GM21381 (cell line): ENCODE data around the gene ANXA4.
"Not testable (repeated sequence)": the region's sequence is repeated elsewhere in the genome, so short reads cannot be mapped to it uniquely, and the experiment has no call there.

ENCODE experiments used
- ATAC-seq: cut with Tn5 transposase; IDR thresholded peaks from one replicate; pipeline ENCODE4 v1.9.1; 2021; ENCODE audit warnings: mild to moderate bottlenecking, moderate library complexity; ENCODE audit not compliant: unreplicated experiment

The ANXA4 gene

DNA sequence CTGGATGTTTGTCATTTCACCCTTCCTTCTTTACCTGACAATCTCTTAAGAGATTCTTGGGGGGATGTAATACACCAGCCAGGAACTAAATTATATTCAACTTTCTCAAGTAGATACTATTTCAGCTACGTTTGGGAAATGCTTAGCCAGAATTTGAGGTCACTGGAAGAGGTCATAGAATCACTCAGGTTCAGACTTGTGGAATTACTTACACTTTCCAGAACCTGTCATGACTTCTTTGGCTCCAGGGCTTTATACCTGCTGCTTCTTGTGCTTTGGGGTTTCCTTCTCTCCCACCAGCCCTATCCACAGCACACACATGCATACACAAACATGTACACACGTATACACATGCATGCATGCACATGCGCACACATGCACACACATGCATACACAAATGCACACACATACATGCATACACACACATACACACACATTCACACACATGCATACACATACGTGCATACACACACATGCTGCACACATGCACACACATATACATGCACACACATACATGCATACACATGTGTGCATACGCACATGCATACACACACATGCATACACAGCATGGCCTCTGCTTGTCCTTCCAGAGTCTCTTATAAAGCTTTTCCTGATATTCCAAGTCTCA lies 23.5 kb upstream of the ANXA4 start:
- no peak for ATAC-seq

DNA sequence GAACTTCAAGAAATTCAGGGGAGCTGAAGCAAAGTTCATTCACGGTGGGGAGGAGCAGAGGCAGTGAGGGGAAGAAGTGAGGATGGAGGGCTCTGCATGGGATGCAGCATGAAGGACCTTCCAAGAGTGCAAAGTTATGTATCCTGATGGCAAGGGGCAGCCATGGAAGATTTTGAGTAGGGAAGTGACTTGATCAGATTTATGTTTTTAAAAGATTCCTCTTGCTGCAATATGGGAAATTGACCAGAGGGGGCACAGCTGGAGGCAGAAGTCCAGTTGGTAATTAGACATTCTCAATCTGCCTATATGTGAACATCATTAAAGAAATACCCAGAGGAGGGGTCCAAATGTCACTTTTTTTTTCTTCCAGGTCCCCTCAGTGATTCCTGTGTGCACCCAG lies 21.5 kb upstream of the ANXA4 start:
- no peak for ATAC-seq

DNA sequence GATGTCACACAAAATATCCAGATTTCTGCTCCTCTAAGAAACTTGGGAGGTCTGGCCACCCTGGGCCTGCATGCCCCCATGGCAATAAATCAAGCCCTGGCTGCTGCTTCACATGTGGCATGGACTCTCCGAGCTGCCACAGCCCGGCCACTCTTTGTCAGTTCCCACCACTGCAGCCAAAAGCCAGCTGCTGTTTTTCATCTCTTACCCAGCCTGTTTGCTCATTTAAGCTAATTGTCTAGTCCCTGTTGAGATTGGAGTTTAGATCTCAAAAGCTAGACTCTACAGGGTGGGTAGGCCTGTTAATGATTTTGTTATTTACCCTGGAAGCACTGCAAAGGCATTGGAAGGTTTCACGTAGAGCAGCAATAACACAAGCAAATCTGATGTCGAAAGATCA lies 20.9 kb upstream of the ANXA4 start:
- no peak for ATAC-seq

DNA sequence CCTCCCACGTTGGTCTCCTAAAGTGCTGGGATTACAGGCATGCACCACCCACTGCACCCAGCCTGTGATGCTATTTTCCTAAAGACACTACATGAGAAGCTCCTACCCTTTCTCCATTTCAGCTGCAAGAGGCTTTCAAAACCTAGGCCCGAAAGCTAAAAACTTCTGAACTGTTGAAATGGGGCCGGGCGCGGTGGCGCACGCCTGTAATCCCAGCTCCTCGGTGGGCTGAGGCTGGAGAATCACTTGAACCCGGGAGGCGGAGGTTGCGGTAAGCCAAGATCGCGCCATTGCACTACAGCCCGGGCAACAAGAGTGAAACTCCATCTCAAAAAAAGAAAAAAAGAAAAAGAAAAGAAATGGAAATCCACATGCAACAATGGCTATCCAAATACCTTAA lies 18.1 kb upstream of the ANXA4 start:
- no peak for ATAC-seq

DNA sequence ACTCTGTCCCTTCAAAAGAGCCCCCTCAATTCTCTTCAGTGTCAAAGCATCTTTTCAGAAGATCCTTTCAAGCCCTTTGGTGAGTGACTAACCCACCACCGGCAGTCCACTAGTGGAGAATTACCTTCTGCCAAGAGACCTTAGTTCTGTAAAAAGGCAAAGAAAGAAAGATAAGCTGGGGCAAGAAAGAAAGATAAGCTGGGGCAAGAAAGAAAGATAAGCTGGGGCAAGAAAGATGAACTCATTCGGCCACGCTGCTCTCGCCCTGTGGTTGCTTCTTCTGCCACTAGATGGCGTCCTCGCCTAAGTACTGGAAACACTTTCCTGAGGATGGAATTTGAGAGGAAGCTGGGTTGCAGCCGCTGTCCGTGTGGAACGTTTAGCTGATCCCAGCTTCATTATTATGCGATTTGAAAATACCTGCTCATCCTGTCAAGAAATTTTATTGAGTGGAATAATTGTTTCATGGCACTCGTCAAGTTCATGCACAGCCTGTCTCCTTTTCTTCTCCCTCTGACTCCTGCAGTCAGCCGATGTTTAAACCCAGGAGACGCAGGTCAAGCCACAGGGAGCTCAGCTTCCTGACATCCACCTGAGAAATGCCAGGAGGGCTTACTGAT lies 17.3 kb upstream of the ANXA4 start:
- ATAC-seq: no peak

DNA sequence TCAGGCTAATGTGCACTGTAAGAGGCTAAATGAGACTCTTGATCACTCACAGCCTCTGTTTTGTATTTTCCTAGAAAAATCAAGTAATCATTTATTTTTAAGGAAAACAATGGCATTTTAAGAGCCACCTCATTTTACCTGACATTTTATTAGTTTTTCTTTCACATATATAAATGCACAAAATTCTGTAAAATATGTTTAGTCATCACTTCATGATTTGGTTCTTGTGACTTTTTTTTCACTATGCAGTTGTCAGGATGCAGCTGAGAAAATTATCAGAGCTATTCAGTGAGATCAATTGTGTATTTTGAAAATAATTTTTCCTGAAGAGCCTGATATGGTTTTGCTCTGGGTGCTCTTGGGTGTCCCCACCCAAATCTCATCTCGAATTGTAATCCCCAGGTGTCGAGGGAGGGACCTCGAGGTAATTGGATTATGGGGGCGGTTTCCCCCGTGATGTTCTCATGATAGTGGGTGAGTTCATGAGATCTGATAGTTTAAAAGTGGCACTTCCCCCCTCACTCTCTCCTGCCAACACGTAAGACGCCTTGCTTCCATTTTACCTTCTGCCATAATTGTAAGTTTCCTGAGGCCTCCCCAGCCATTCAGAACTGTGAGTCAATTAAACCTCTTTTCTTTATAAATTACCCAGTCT lies 16.1 kb upstream of the ANXA4 start:
- ATAC-seq: no peak

DNA sequence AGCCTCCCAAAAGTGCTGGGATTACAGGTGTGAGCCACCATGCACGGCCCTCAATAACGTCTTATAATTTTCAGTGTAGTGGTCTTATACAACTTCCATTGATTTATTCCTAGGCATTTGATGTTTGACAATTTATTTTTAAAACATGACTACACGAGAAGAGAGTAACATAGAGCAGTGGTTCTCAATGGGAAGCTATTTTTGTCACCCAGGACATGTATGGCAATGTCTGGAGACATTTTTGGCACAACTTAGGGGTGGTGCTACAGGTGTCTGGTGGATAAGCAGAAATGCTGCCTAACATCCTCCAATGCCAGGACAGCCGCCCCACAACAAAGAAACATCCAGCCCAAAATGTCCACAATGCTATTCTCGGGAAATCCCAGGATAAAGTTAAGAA lies 12.7 kb upstream of the ANXA4 start:
- no peak for ATAC-seq

DNA sequence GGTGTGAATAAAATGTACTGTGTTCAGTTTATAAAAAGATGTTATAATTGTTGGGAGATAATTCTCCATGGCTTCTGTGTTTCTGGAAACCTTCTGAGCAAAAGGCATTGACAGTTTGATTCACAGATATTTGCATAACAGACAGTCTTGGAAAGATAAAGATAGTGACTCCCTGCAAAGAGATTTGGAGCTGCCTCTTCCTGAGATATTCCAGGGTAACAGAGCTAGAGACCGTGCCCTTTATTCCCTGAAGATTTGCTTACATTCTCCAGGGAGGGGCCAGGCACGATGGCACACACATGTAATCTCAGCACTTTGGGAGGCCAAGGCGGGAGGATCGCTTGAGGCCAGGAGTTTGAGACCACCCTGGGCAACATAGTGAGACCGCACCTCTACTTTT lies 12.2 kb upstream of the ANXA4 start:
- no peak for ATAC-seq

DNA sequence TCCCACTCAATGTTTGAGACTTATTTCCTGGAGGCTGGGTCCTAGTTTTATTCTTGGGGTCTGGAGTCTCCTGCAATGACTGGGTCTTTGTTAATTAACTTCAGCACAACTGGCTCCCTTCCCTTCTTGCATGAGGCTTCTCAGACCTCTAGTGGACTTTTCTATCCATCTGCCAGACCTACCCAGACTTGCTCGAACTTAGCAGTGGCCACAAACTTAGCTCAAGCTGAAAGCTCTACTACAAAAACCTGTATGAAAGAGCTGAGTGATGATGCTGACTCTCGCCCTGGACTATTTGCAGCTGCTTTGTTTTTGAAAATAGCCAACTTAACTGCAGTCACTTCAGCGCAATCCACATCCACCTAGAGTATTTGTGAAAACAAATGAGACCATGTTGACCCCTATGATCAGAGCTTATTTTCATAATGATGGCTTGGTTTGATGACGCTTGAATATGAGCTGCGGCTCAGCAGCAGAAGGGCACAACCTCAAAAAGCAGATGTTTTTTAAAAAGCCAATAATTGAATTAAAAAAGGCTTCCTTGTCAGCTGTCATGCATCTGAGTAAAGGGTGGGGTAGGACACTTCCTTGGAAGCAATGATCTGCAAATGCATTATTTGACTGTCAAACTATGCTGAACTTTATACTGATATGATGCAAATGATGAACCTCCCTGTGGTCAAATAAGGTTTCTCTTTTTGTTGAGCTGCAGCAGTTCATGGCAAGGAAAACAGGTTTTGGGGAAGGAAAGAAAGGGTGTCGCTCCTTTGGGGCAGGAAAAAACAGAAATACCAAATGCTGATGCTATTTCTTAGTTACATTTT lies 10.6 kb upstream of the ANXA4 start:
- ATAC-seq: no peak

DNA sequence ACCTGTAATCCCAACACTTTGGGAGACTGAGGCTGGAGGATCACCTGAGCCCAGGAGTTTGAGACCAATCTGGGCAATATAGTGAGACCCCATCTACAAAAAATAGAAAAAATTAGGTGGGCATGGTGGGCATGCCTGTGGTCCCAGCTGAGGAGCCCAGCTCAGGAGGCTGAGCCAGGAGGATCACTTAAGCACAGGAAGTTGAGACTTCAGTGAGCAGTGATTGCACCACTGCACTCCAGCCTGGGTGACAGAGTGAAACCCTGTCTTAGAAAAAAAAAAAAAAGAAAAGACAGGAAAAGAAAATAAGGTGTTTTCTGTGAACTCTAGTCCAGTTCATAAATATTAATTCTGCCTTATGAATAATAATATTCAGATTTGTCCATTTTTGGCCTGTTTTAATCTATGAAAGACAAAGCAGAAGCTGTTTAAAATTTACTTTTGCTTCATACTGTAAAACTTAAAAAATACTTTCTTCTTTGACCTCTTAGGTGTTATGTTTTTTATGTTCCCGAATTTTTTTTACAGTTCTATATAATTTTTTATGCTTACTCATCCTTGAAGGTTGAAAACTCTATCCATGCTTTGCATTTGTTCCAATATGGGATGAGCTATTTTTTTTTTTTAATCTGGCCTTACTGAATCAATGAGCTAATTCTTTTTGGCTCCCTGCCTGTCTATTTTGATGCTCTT lies 8.4 kb upstream of the ANXA4 start:
- no peak for ATAC-seq

DNA sequence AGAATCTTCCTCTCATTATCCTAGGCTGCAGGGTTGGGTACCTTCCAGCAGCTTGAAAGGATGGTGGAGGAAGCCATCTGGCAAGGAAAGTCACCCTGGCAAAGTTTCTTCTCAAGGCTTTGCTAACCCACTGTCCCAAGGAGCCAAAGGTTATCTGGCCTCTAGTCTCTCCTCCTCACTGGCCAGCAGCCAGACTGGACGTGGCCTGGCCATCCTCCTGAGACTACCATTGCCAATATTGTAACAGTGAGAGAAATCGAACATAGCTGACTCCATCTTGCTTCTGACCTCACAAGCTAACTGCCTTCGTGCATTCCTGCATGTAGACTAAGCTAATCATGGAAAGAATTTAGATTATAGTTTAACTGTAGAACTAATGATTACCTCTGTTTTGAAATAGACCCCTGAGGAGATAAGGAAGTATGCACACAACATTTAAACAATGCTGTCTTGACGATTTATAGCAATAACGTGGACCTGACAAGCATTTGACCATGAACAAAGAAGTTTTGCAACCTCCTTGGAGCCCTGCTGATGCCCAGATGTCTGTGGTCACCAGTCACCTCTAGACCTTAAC lies 7.8 kb upstream of the ANXA4 start:
- no peak for ATAC-seq

DNA sequence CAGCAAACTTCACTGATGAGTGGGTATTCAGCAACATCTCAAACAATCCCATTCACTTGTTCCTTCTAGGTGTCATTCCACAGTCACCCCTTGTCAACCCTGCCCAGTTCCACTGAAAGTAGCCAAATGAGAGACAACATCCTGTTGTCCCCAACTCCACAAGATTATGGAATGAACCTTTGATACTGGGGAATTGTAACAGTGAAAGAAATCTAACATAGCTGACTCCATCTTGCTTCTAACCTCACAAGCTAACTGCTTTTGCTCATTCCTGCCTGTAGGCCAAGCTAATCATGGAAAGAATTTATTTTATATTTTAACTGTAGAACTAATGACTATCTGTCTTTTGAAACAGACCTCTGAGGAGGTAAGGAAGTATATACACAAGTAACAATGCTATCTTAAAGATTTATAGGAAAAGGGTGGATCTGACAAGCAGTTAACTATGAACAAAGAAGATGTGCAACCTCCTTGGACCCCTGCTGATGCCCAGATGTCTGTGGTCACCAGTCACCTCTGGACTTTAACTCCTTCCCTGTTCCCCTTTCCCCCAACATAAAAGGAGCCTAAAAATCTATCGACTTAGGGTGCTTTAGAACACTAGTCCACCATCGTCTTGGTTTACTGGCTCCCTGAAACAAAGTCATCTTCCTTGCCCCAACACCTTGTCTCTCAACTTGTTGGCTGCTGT lies 6.9 kb upstream of the ANXA4 start:
- no peak for ATAC-seq

DNA sequence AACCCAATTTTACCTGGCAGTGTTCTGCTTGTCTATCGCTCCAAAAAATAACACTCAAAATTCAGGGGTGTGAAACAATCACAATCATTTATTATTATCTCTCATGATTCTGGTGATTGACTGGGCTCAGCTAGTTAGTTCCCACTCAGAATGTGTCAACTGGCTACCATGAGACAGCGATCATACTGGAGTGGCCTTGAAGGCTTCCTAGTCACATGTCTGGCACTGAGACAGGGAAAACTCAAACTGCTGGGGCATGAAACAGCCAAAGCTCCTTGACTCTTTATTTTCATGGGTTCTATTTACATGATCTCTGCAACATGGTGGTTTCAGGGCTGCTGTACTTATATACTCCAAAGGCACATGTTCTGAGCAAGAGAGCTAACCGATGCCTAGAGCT lies 6.2 kb upstream of the ANXA4 start:
- no peak for ATAC-seq

DNA sequence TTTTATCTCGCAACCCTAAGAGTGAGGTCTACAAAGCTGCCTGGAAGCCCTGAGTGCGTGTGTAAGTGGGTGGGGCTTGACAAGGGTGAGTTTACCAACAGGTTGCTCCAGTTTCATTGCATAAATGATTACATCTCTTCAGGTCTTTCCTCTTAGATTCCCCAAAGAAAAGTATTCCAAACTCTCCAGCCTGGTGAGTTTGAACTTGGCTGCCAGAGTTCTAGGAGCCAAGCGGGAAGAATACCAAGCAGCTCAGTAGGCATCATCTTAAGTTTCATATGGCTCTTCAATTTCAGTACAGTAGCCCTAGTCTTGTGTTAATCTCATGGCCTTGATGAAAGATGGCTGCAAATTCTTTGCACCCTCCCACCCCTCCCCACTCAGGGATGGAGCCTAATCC lies 3.8 kb upstream of the ANXA4 start:
- ATAC-seq: not testable (repeated sequence)

DNA sequence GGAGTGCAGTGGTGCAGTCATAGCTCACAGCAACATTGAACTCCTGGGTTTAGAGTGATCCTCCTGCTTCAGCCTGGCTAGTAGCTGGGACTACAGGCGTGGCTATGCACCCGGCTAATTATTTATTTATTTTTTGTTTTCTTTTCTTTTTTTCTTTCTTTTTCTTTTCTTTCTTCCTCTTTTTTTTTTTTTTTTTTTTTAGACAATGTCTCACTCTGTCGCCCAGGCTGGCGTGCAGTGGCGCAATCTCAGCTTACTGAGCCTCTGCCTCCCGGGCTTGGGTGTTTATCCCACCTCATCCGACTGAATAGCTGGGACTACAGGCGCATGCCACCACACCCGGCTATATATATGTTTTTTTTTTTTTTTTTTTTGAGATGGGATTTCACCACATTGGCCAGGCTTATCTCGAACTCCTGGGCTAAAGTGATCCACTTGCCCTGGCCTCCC lies 1.4 kb upstream of the ANXA4 start:
- no peak for ATAC-seq

DNA sequence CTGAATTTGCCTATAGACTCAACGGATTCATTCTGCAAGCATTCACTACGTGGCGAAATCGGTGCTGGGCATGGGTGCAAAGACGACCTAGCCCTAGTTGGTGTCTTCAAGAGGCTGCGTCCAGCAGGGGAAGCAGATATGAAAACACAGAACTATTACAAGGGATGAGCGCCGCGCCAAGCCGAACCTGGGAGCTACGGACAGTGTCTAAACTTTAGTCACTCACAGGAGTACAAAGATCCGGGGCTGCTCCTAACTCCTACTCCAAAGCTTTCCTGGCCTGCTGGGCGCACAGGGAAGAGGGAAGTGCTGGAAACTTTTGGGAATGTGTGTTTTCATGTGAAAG lies 732 bp upstream of the ANXA4 start:
- ATAC-seq: no peak

DNA sequence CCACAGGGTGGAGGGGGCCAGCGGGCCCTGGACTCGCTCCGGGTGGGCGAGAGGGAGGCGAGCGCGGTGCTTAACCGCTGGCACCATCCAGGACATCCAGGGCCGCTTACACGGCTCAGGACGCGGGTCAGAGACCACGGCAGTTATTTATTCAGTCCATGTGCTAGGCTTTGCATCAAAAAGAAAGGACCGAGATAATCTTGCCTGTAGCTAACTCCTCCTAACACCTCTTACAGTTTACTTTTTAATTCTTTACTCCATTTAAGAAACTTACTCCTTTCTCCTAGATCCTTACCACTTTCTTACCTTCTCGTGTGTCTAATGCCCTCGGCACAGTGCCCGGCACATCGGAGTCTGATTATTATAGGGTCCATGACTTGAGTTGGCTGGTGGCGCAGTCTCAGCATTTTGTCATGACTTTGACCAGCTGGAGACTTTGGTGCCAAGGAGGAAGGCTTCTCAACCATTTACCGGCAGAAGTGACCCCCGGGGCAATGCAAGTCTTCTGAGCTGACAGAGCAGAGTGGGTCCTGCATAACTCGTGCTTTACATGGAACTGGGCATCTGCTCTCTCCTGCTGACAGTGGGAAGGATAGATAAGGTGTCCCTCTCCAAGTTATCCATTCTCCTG lies 503 bp downstream of the ANXA4 start:
- peak; percentile 34 for ATAC-seq

DNA sequence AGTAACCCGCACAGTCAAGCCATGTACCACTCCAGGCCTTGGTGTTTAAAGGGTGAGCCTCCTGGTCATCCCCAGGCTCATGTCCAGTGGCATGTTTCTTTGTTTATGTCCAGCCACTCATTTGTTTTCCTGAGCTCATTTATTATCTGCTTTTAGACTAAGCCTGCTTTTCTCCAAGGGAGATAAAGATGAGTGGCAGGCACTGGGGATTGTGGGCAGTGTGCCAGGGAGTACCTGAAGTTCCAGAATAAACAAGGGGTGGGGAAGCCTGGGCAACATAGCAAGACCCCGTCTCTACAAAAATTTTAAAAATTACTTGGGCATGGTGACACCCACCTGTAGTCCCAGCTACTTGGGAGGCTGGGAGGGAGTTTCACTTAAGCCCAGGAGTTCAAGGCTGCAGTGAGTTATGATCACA lies 1.9 kb downstream of the ANXA4 start:
- no peak for ATAC-seq

DNA sequence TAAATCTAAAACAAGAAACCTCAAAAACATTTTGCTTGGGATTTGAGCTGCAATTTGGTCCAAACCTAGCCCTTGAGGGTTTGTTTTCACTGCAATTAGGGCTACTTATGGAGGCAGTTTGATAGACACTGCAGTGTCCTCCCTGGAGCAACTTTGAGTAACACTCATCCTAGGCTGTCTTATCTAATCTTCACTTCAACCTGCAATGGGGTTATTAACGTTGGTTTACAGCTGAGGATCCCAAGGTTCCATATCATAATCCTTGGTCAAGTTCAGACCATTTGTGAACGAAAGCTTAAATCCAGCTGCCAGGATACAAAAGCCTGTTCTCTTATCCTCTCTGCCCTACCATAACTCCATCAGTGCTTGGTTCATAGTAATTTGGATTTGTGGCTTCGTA lies 2.5 kb downstream of the ANXA4 start:
- ATAC-seq: no peak

DNA sequence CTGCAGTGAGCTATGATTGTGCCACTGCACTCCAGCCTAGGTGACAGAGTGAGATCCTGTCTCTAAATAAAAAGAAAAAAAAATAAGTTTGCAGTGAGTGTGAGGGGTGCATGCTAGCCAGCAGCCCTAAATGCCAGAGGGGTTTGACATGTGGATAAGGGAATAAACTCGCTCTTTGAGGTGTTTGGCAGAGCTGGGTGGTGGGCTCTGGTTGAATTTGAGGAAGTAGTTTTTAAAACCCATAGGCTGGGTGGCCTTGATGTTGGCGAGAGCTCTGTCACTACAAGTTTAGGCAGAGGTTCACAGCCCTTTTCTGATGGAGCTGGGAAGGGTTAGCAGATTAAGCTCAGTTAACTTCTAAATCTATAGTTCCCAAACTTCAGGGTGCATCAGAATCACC lies 3.1 kb downstream of the ANXA4 start:
- ATAC-seq: no peak
